ENCODE data around the gene PLP1.
"Not testable (repeated sequence)": the region's sequence is repeated elsewhere in the genome, so short reads cannot be mapped to it uniquely, and the experiment has no call there.

Gene PLP1

DNA sequence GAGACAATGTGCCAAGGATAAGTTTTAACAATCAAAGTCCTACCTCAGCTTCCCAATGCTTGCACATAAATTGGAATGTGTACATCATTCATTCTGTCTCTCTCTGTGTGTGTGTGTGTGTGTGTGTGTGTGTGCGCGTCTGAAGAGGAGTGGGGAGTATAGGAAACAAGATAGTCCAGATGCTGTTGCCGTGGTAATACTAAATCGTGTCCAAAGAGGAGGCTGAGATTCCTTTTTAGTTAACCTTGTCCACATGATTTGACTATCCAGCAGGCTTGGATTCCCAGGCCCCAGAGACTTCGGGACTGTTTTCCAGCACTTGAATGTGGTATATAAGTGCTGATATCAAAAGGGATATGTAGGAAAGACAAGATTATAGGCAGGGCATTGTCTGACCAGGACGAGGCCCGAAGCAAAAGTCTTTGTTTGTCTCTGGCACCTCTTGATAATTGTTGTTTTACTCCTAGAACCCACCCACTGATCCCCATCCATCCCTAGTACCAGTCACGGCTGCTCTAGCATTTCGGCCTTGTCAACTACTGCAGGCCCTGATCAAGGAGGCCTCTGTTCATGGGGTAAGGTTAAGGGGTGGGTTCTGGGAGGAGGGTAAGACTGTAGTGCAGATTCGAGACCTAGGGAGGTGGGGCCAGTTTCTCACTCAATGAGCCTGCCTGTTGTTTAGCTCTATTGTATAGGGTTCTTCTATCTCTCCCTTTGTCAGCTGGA is 3.9 kb downstream of the PLP1 start:
- no peak for DNase-seq (ENCODE audit: low read depth in 2 of 3, low spot score in 1 of 3)

DNA sequence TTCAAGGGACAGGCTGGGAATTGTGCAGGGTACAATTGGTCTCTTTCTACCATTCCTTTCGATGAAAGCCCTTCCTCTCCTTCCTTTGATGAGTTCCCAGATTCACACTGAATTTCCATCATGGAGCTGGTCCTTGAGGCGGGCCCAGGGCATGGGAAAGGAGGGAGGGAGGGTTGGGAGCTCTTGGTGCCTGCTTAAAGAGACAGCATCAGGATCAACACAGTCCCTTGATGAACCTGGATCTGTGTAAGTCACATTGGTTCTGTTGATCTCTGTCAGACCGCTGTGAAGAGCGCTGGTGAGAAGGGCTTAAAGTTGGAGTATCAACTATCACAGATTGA is 4.4 kb downstream of the PLP1 start:
- DNase-seq (ENCODE audit: low read depth in 2 of 3, low spot score in 1 of 3), result no peak

DNA sequence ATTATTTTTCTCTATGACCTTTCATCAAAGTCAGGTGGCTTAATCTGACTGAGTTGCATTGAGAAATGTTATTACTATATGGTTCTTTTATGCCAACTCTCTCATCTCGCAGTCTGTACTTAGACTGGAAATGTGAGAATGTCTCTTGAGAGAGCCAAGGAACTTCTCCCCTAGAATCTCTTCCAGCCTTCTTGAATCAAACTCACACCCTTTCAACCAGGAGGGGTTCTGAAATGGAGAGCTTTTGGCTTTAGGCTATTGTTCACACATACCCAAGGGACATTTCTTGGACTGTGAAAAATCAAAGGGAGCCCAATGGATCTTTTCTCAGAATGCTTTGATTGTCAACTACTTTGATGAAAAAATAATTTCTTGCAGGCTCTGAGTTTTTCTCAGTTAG is 5.1 kb downstream of the PLP1 start:
- DNase-seq (ENCODE audit: low read depth in 2 of 3, low spot score in 1 of 3), result no peak

DNA sequence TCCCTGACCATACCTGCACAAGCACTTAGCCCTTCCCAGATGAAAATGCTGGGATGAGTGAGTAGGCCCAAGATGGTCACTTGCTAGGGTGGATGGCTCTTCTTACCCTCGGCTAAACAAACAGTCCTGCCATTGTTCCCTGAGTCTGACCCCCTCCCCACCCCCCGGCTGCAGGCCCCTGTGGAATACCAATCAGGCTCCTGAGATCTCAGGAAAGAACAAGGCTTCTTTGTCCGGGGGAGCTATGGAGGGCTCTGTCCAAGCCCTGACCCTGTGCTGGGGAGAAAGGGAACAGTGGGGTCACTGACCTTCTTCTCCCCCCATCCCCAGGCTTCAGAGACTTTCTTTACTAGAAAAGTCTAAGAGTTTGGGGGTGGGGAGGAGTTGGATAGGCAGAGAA is 6.0 kb downstream of the PLP1 start:
- no peak for DNase-seq (ENCODE audit: low read depth in 2 of 3, low spot score in 1 of 3)

DNA sequence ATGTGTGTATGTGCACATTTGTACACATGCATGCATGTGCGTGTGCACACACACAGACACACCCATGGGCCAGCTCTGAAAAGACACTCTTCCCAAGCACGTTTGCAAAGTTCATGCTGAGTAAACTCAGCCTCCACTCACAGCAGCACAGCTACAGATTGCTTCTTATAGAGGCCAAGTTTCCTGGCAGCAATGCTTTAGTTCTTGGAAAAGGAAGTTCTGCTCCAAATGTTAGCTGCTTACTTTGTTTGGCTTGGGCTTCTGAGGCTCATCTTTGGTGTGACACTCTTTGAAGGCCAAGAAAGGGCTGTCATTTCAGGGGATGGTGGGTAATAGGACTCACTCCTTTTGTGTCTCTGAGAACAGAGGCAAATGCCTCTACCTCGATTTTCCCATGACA is 6.6 kb downstream of the PLP1 start:
- DNase-seq (ENCODE audit: low read depth in 2 of 3, low spot score in 1 of 3), result no peak

DNA sequence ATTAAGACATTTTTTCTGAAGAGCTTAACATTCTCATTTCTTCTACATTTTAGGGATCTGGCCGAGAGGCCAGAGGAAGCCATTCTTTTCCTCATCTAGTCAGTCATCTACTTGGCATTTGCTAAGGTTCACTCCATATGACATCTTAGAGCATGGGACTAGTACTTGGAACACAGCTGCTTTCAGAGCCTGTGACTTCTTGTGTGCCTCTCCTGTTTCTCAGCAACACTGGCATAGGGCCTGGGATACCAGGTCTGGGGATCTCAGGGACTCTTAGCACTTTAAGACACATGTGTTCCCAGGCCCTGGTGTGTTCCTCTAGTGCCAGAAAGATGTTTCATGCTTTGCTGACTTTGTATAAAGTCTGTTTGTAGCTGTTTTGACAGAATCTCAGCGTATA is 7.3 kb downstream of the PLP1 start:
- DNase-seq (ENCODE audit: low read depth in 2 of 3, low spot score in 1 of 3), result no peak

DNA sequence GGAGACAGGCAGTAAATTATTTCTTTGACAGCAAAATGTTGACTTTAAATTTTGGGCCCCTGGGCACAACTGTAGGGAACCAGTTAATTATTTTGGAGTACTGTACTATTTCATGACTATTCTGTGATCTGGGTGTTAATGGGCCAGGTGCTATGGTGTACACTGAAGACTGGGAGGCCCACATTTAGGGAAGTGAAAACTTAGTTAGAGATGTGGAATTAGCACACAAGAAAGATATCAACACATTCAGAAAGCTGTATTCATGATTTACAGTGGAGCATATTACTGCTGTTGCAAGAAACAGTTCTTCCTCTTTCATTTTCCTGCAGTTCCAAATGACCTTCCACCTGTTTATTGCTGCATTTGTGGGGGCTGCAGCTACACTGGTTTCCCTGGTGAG is 12.4 kb downstream of the PLP1 start:
- DNase-seq (ENCODE audit: low read depth in 2 of 3, low spot score in 1 of 3), result no peak

DNA sequence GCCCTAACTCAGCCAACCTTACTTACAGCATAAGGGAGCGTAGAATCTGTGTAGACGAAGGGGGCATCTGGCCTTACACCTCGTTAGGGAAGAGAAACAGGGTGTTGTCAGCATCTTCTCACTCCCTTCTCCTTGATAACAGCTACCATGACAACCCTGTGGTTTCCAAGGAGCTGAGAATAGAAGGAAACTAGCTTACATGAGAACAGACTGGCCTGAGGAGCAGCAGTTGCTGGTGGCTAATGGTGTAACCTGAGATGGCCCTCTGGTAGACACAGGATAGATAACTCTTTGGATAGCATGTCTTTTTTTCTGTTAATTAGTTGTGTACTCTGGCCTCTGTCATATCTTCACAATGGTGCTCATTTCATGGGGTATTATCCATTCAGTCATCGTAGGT is 14.6 kb downstream of the PLP1 start:
- DNase-seq (ENCODE audit: low read depth in 2 of 3, low spot score in 1 of 3), result no peak

DNA sequence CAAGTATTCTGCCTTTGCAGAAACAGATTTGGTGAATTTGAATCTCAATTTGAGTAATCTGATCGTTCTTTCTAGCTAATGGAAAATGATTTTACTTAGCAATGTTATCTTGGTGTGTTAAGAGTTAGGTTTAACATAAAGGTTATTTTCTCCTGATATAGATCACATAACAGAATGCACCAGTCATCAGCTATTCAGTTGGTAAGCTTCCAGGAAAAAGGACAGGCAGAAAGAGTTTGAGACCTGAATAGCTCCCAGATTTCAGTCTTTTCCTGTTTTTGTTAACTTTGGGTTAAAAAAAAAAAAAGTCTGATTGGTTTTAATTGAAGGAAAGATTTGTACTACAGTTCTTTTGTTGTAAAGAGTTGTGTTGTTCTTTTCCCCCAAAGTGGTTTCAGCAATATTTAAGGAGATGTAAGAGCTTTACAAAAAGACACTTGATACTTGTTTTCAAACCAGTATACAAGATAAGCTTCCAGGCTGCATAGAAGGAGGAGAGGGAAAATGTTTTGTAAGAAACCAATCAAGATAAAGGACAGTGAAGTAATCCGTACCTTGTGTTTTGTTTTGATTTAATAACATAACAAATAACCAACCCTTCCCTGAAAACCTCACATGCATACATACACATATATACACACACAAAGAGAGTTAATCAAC is 15.3 kb downstream of the PLP1 start:
- no peak for DNase-seq (ENCODE audit: low read depth in 2 of 3, low spot score in 1 of 3)

DNA sequence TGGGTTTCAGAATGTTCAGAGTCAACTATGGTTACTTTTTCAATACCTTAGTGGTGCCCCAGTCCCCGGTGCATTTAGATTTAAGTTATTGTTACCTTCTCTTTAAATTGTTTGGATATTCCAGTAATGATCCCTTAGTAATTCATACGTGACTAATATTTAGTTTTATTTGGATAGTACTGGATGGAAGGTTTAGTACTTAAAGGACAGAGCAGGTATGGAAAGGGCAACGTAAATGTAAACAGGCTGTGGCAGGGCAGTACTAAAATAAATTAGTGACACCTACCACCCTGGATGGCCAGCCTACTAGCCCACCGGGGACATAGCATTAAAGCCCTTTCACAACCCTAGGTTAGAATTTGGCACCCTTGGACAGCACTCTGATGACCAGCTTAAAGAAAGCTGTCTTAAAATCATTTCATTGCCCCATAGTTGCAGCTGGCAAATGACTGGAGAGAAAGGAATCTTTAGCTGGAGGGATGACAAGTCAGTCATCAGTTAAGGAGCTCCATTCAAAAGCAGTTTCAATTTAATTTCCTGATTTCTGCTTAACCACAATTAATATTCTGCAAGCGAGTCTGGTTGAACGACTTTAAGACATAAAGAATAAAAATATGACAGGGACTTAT is 16.4 kb downstream of the PLP1 start:
- no peak for DNase-seq (ENCODE audit: low read depth in 2 of 3, low spot score in 1 of 3)

DNA sequence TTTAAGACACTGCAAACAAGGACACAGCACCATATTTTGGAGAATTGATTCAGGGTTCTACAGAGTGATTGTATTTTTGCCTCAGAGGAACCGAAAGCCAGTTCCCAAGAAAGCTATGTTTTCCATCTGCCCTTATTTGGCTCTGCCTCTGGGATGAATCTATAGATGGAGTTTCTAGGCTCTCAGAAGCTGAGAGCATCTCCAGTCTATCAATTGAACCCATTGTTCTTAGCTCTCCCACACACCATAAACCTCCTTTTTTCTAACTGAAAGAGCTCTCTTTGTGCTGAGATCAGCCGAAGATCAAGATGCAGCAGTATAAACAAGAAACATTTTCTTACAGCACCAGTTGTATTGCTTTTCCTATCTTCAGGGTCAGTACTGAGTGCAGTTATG is 16.9 kb downstream of the PLP1 start:
- no peak for DNase-seq (ENCODE audit: low read depth in 2 of 3, low spot score in 1 of 3)

DNA sequence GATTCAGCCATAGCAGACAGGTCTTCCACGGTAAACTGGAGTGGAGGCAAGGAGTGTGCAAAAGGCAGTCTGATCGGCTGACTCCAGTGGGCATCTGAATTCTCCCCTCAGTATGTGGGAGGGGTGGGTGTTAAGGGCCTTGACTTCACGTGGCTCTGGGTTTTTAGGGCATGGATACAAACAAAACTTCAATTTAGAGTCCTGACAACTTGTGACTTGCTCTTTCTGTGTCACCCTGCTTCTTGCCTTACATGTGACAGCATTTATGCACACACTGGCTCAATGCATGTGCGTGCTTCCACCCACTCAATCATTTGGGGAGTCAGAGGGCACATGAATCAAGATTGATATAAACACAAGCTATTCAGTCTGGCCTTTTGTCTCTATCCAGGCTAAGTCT is 17.5 kb downstream of the PLP1 start:
- no peak for DNase-seq (ENCODE audit: low read depth in 2 of 3, low spot score in 1 of 3)

DNA sequence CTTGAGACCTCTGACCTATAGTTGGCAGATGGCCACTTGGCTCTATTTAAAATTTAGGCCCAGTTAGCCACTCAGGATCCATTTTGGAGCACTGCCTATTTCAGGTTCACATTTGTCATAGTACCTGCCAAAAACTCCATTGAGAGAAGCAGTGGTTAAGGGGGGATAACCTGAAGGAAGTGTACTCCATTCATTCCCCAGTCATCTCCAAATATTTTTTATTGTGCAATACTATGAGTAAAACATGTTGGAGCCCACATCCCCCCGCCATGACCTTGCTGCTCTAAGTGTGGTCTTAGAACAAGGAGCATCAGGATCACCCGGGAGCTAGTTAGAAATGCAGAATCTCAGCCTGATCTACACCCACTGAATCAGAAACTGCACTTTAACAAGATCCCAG is 21.1 kb downstream of the PLP1 start:
- DNase-seq (ENCODE audit: low read depth in 2 of 3, low spot score in 1 of 3), result no peak

DNA sequence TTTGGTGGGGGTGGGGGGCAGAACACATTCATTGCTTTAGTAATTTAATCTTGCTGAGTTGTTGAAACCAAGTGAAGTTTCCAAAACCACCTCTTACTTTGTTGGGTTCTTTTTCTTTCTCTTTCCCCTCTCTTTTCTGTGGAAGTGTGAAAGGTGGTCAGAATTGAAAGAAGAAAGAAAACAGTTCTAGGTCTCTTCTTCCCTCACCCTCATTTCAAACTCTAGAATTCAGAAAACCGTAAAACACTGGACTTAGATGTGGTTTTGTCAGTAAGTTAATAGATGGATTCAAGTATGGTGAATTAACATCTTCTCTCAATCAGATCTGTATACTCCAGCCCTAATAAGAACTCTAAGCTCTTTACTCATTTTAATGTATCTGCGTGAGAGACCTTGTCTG is 23.7 kb downstream of the PLP1 start:
- DNase-seq (ENCODE audit: low read depth in 2 of 3, low spot score in 1 of 3), result no peak

DNA sequence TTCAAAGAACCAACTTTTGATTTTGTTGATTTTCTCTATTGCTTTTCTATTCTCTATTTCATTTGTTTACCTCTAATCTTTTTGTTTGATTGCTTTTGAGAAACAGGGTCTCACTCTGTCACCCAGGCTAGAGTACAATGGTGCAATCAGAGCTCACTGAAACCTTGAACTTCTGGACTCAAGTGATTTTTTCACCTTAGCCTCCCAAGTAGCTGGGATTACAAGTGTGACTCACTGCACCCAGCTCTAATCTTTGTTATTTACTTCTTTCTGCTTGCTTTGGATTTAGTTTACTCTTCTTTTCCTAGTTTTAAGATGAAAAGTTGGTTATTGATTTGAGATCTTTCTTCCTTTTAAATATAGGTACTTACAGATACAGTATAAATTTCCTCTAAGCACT is 29.2 kb downstream of the PLP1 start:
- no peak for DNase-seq (ENCODE audit: low read depth in 2 of 3, low spot score in 1 of 3)

DNA sequence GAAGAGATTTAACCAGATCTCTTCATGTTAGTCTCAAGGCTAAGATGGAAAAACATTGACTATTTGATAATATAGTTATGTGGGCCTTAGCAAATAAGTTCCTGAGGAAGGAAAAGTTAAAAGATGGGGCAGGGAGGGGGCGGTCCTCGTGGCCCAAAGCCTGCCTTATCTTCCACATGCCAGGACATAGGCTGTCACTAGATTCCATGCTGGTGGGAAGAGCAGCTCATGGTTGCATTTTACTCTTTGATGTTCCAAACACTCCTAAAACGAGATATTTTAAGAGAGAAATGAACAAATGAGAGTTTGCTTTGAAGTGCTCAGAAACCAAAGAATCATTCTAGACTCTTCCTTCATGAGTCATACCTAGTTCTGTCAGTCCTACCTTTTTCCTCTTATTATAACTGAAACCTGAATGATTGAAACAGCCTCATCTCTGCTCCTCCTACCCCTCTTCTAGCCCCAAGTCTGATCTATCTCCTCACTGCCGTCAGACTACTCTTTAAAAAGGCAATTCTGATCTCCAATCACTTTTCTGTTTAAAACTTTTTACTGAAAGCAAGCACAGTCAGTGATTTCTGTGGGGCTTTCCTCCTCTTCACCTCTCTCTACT is 30.3 kb downstream of the PLP1 start:
- DNase-seq (ENCODE audit: low read depth in 2 of 3, low spot score in 1 of 3), result no peak

DNA sequence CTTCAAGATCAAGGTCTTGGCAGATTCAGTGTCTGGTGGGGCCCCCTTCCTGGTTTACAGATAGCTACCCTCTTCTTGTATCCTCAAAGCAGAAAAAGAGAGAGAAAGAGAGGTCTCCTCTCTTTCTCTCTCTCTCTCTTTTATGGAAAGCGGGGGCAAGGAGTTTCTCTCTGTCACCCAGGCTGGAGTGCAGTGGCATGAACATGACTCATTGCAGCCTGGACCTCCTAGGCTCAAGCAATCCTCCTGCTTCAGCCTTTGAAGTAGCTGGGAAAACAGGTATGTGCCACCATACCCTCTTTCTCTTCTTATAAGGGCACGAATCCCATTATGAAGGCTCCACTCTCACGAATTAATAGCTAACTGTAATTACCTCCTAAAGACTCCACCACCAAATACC is 35.2 kb downstream of the PLP1 start:
- no peak for DNase-seq (ENCODE audit: low read depth in 2 of 3, low spot score in 1 of 3)

DNA sequence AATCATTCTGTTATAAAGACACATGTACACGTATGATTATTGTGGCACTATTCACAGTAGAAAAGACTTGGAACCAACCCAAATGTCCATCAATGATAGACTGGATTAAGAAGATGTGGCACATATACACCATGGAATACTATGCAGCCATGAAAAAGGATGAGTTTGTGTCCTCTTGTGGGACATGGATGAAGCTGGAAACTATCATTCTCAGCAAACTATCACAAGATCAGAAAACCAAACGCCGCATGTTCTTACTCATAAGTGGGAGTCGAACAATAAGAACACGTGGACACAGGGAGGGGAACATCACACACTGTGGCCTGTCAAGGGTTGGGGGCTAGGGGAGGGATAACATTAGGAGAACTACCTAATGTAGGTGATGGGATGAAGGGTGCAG is 40.5 kb downstream of the PLP1 start:
- not testable (repeated sequence) for DNase-seq (ENCODE audit: low read depth in 2 of 3, low spot score in 1 of 3)

DNA sequence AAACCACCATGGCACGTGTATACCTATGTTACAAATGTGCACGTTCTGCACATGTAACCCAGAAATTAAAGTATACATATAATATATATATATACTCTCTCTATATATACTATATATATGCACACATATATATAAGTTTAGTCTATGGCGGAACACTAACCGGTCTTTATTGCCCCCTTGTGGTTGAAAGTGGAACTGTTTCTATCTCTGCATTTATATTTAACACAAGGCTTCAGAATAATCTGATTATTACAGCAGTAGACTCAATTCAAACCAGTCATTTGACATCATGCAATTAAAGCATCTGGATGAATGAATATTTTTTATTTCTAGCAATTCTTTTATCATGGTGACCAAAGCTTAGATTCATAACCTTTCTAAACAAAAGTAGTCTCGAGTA is 40.9 kb downstream of the PLP1 start:
- peak in 1 of 3 donors; percentile 80 for DNase-seq (ENCODE audit: low read depth in 2 of 3, low spot score in 1 of 3)

DNA sequence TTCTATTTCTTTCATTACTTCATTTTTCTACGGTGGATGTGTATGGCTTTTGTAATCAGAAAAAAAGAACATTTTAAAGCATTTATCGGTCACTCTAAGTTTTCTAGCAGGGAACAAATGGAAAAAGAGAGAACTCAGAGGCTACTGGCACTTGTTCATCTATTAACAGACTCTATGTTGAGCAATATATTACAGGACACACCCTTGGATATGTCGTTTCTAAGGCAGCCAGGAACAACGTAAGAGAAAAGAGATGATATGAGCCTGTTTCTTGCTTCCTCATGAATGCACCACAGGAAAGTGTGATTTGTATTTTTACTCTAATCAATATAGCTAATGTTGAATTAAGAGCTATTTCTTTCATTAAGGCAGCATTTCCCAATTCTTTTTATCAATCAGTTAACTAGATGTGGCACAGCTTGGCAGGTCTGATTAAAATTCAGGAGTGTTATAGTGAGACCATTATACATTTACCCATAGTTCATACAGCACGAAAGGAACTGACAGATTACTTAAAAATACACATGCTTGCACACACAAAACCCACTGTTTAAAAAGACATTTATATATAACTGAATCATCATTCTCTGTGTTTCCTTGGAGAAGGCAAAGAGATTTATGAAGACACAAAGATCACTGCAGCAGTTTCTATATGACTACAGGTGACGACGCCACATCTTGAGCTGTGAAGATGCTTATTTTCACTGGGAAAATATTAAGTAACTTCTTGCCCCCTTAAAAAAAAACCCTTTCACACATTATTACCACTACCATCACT is 42.4 kb downstream of the PLP1 start:
- no peak for DNase-seq (ENCODE audit: low read depth in 2 of 3, low spot score in 1 of 3)

DNA sequence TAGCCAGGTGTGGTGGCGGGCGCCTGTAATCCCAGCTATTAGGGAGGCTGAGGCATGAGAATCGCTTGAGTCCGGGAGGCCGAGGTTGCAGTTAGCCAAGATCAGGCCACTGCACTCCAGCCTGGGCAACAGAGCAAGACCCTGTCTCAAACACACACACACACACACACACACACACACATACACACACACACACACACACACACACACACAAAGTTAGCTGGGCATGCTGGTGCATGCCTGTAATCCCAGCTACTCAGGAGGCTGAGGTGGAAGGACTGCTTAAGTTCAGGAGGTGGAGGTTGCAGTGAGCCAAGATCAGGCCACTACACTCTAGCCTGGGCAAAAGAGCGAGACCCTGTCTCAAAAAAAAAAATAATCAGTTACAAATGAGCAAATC is 44.2 kb downstream of the PLP1 start:
- not testable (repeated sequence) for DNase-seq (ENCODE audit: low read depth in 2 of 3, low spot score in 1 of 3)

DNA sequence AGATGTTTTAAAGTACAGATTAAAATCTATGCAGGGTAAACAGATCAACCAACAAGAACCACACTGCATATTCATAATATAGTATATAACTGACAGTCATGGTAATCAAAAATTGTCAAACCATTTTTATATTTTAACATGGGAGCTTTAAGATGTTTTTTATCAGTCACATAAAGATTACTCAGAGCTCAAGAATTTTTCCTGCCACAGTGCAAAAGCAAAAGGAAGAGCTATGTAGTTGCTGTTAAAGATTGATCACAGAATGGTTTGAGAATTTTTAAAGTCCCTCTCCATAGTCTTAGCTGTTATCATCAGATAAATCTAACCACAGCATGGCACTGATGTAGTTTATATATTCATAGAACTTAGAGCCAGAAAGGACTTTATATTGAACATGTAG is 47.0 kb downstream of the PLP1 start:
- no peak for DNase-seq (ENCODE audit: low read depth in 2 of 3, low spot score in 1 of 3)
